GM12878 (cell line): ENCODE data around the gene ZNF239. TPM values are rescaled to one million over a fixed set of nuclear protein-coding genes. Genes with fewer than 3 reads are reported as not detected.

Source experiments
- ATAC-seq: fragments of 200-7000 bp; cut with Tn5 transposase; 3 replicates; pipeline ENCODE4 v1.9.1; 2020; ENCODE audit warnings: mild to moderate bottlenecking, moderate library complexity
- BruUV-seq: library from RNA; stranded (reverse); fragments of 400-500 nt; replicated peaks from 2 replicates; lab custom pipeline; 2021; lab: Mats Ljungman, UMichigan
- CTCF ChIA-PET: fragments of 300-600 bp; sonication (Branson Sonifier 250); formaldehyde crosslinking; extraction: SDS; loops from one replicate; lab custom pipeline; 2021; ENCODE audit warnings: inconsistent platforms; lab: Yijun Ruan, JAX
- POLR2A ChIA-PET: fragments of 350-600 bp; formaldehyde crosslinking; extraction: SDS; loops from one replicate; lab custom pipeline; 2021; ENCODE audit warnings: inconsistent platforms; lab: Charles Lee
- RAD21 ChIA-PET: fragments of 300-600 bp; sonication (Branson Sonifier 250); formaldehyde crosslinking; loops from one replicate; lab custom pipeline; 2023; ENCODE audit warnings: antibody characterized with exemption; ENCODE audit not compliant: unreplicated experiment; lab: Charles Lee
- SMC1A ChIA-PET: fragments of 300-600 bp; sonication (Branson Sonifier 250); formaldehyde crosslinking; loops from one replicate; lab custom pipeline; 2023; ENCODE audit not compliant: unreplicated experiment, uncharacterized antibody; lab: Charles Lee
- DNase-seq: peaks from one replicate; pipeline ENCODE4 v3.0.0-alpha.2; 2011; ENCODE audit warnings: low read depth, low spot score
- FAIRE-seq: peaks from 3 replicates; lab custom pipeline; 2011; peaks lifted over from hg19 to GRCh38; lab: Jason Lieb, UNC
- H2AFZ ChIP-seq: 2 replicates; pipeline ENCODE4 v1.6.0; 2011; ENCODE audit warnings: low read depth, low read length, control low read depth; ENCODE audit not compliant: control insufficient read depth
- H3K27ac ChIP-seq: 2 replicates; pipeline ENCODE4 v1.5.1; 2011; ENCODE audit warnings: control low read depth; ENCODE audit not compliant: control insufficient read depth, insufficient read depth
- H3K27me3 ChIP-seq, 2 experiments: replicated peaks in 1 of 2; 2 replicates each; pipeline versions ENCODE4 v1.6.0 to v1.6.1; 2011; ENCODE audit warnings: low read length in 1 of 2; ENCODE audit not compliant: control insufficient read depth in 2 of 2, insufficient read depth in 2 of 2
- H3K36me3 ChIP-seq, 2 experiments: 2 replicates each; pipeline ENCODE4 v1.5.1; 2011; ENCODE audit warnings: low read length in 1 of 2; ENCODE audit not compliant: control insufficient read depth in 2 of 2, insufficient read depth in 2 of 2
- H3K4me1 ChIP-seq: 2 replicates; pipeline ENCODE4 v1.6.1; 2011; ENCODE audit warnings: mild to moderate bottlenecking, low read length, moderate library complexity, mixed read lengths; ENCODE audit not compliant: control insufficient read depth, insufficient read depth
- H3K4me2 ChIP-seq: 2 replicates; pipeline ENCODE4 v1.6.0; 2011; ENCODE audit warnings: control low read depth; ENCODE audit not compliant: control insufficient read depth, insufficient read depth
- H3K4me3 ChIP-seq: fragments of 200-600 bp; sonication (generic); 2 replicates; pipeline ENCODE4 v1.5.1; 2016
- H3K79me2 ChIP-seq: 2 replicates; pipeline ENCODE4 v1.6.0; 2011; ENCODE audit warnings: low read length; ENCODE audit not compliant: control insufficient read depth, insufficient read depth
- H3K9ac ChIP-seq: 2 replicates; pipeline ENCODE4 v1.8.0; 2011; ENCODE audit warnings: low read length, control low read depth, mixed read lengths; ENCODE audit not compliant: control insufficient read depth, insufficient read depth
- H3K9me3 ChIP-seq: replicated peaks from 3 replicates; pipeline ENCODE4 v1.5.1; 2011; ENCODE audit warnings: mild to moderate bottlenecking, low read length; ENCODE audit not compliant: control insufficient read depth, insufficient read depth
- H4K20me1 ChIP-seq: 2 replicates; pipeline ENCODE4 v1.6.0; 2011; ENCODE audit not compliant: control insufficient read depth, insufficient read depth
- ATF2 ChIP-seq: IDR thresholded peaks from 2 replicates; pipeline ENCODE4 v1.6.1; 2012; ENCODE audit warnings: low read length, inconsistent platforms
- ATF3 ChIP-seq: IDR thresholded peaks from 2 replicates; pipeline ENCODE4 v1.6.1; 2011; ENCODE audit warnings: low read depth, mild to moderate bottlenecking, low read length, moderate library complexity, borderline replicate concordance; ENCODE audit errors: extremely low read depth
- EED ChIP-seq: sonication (generic); IDR thresholded peaks from 2 replicates; pipeline ENCODE4 v1.6.1; 2016; ENCODE audit warnings: antibody characterized with exemption, low read depth
- EP300 ChIP-seq, 2 experiments: fragments of 150-350 bp in 1 of 2; IDR thresholded peaks; 2 replicates each; pipeline ENCODE4 v1.6.1; 2011 to 2012; ENCODE audit warnings: low read depth in 2 of 2, low read length in 2 of 2, borderline replicate concordance in 1 of 2, improper control_type of control experiment in 1 of 2, inconsistent platforms in 1 of 2; ENCODE audit not compliant: control insufficient read depth in 1 of 2
- FOXM1 ChIP-seq: IDR thresholded peaks from 2 replicates; pipeline ENCODE4 v1.6.1; 2012; ENCODE audit warnings: low read depth, mild to moderate bottlenecking, inconsistent platforms, low read length, moderate library complexity
- IKZF2 ChIP-seq, 2 experiments: fragments of 450-650 bp; IDR thresholded peaks; 2 replicates each; pipeline ENCODE4 v1.6.1; 2017; ENCODE audit warnings: mild to moderate bottlenecking in 2 of 2, moderate library complexity in 2 of 2
- IRF4 ChIP-seq: IDR thresholded peaks from 2 replicates; pipeline ENCODE4 v1.6.1; 2011; ENCODE audit warnings: low read depth, low read length
- JUNB ChIP-seq: IDR thresholded peaks from 2 replicates; pipeline ENCODE4 v1.6.1; 2016; ENCODE audit warnings: antibody characterized with exemption, mild to moderate bottlenecking
- KAT2A ChIP-seq: conservative IDR thresholded peaks from 2 replicates; pipeline ENCODE4 v1.6.1; 2011; ENCODE audit warnings: low read depth, low read length; ENCODE audit not compliant: control insufficient read depth
- LARP7 ChIP-seq: fragments of 450-650 bp; IDR thresholded peaks from 2 replicates; pipeline ENCODE4 v1.6.1; 2017; ENCODE audit warnings: mild to moderate bottlenecking
- MEF2A ChIP-seq: IDR thresholded peaks from 2 replicates; pipeline ENCODE4 v1.6.1; 2011; ENCODE audit warnings: low read depth, mild to moderate bottlenecking, low read length, moderate library complexity; ENCODE audit not compliant: insufficient read depth
- MTA2 ChIP-seq: fragments of 450-650 bp; IDR thresholded peaks from 2 replicates; pipeline ENCODE4 v1.6.1; 2016; ENCODE audit warnings: low read depth, mild to moderate bottlenecking, moderate library complexity
- PAX5 ChIP-seq: IDR thresholded peaks from 2 replicates; pipeline ENCODE4 v1.6.1; 2011; ENCODE audit warnings: low read depth, low read length, borderline replicate concordance
- RAD21 ChIP-seq: IDR thresholded peaks from 2 replicates; pipeline ENCODE4 v1.6.1; 2011; ENCODE audit warnings: mild to moderate bottlenecking, low read depth, low read length, moderate library complexity; ENCODE audit not compliant: insufficient read depth
- RUNX3 ChIP-seq: IDR thresholded peaks from 2 replicates; pipeline ENCODE4 v1.6.1; 2012; ENCODE audit warnings: low read length, inconsistent platforms
- SMAD5 ChIP-seq: IDR thresholded peaks from 2 replicates; pipeline ENCODE4 v1.6.1; 2016; ENCODE audit warnings: antibody characterized with exemption, low read depth
- SRF ChIP-seq, 2 experiments: IDR thresholded peaks; 2 replicates each; pipeline ENCODE4 v1.6.1; 2011; ENCODE audit warnings: low read depth in 2 of 2, low read length in 2 of 2, mild to moderate bottlenecking in 1 of 2, moderate library complexity in 1 of 2
- WRNIP1 ChIP-seq: IDR thresholded peaks from 2 replicates; pipeline ENCODE4 v1.6.1; 2011; ENCODE audit warnings: low read depth, low read length, improper control_type of control experiment, borderline replicate concordance
- WGBS: methylation state at CpG from one replicate; pipeline ENCODE4 v1.1.6; 2016; ENCODE audit warnings: low lambda C conversion rate; ENCODE audit not compliant: insufficient replicate concordance, insufficient coverage; ENCODE audit errors: missing lambda C conversion rate; 5-methylcytosine and 5-hydroxymethylcytosine counted together
- in situ Hi-C: fragments of 300-500 bp; cut with MboI; formaldehyde crosslinking; loops from 9 replicates; pipeline ENCODE4 v1.14.3; 2018; ENCODE audit warnings: mixed read lengths
- intact Hi-C: fragments of 100-400 bp; cut with micrococcal nuclease; formaldehyde crosslinking; loops from one replicate; pipeline ENCODE4 v1.14.2; 2022; ENCODE audit not compliant: unreplicated experiment
- polyA plus RNA-seq, 11 experiments: library from polyadenylated mRNA; depleted of rRNA in 4 of 11; unstranded in 6 of 11; stranded (reverse) in 5 of 11; fragments of >200 nt; fragmentation: Nextera tagmentation in 4 of 11; fragmentation: Illumina TruSeq in 1 of 11; extraction: Ambion mirVana in 4 of 11; extraction: Trizol in 1 of 11; gene quantifications; 1 replicate in 1 of 11; 2 replicates in 10 of 11; pipeline versions ENCODE4 v1.2.1 to v1.2.3, GENCODE V29; 2011 to 2016; ENCODE audit warnings: inconsistent platforms in 2 of 11, missing spikeins in 2 of 11, low read depth in 1 of 11
- total RNA-seq, 4 experiments: library from RNA; depleted of rRNA in 3 of 4; stranded (reverse); fragments of >200 nt in 3 of 4; fragmentation: Illumina TruSeq in 1 of 4; extraction: Trizol in 1 of 4; gene quantifications; 2 replicates each; pipeline versions ENCODE4 v1.2.1 to v1.2.3, GENCODE V29; 2013 to 2021

Gene ZNF239
- total and polyA plus RNA-seq, 10 of the 15 experiments (the other 5 are each of a cell fraction or from before 2014, with no cell fraction given): 0.12 to 0.75 (median 0.43) TPM

- peak; percentile 28 to 74; a peak in 2 of 4 replicates for TF ChIP-seq SRF (IDR thresholded peaks at IDR 0.05; ENCODE audit: low read depth in 2 of 2, low read length in 2 of 2)
- TF ChIP-seq PAX5: peak; percentile 57; the same call in 1 of the 2 replicates
Measured at GRCh38 chr10:43595739-43596298, 21.4 kb upstream of the ZNF239 start (continued).

- intact Hi-C loops (loop anchor here (5.0 kb wide), 1 partner anchor 188 kb away; the partner anchor contains the start of gene HNRNPF), in situ Hi-C loops (no loop called here)
- H3K9ac ChIP-seq: peak overlapping the region; percentile 56; the same call in 1 of the 2 replicates
- H3K36me3 ChIP-seq: no peaks in the 10 kb centered on the region
- H3K4me2 ChIP-seq: peak overlapping the region; percentile 67
- no TSS peak for BruUV-seq
- POLR2A ChIA-PET: interaction anchor here (0.6 to 1.0 kb wide), 2 partner anchors 13 to 54 kb away, joined by 3 read pairs; no protein-coding TSS in a partner anchor
- 2% methylated on average over 8 of the region's 8 CpGs for WGBS
- SMC1A ChIA-PET: interaction anchor here (0.7 to 2.5 kb wide), 6 partner anchors 9 to 54 kb away, joined by 3 to 18 read pairs (median 5); partner anchors contain the start of genes ZNF32 and ZNF485
- peaks cover 23% of the 10 kb centered on the region for H3K4me1 ChIP-seq
- CTCF ChIA-PET: interaction anchor here (1.0 to 1.5 kb wide), 7 partner anchors 9 to 77 kb away, joined by 3 to 4 read pairs (median 3); no protein-coding TSS in a partner anchor
- peak overlapping the region; percentile 31 for H2AFZ ChIP-seq
- ATAC-seq (peak; percentile 95), FAIRE-seq (peak; percentile 93), DNase-seq (peak; percentile 84)
- no peaks in the 10 kb centered on the region for H4K20me1 ChIP-seq
- H3K4me3 ChIP-seq: peak overlapping the region; percentile 38; the same call in 1 of the 2 replicates
- H3K27me3 ChIP-seq: no peaks in the 10 kb centered on the region
- RAD21 ChIA-PET: interaction anchor here (1.0 to 1.4 kb wide), 5 partner anchors 10 to 54 kb away, joined by 3 to 5 read pairs (median 4); partner anchors contain the start of genes ZNF32 and ZNF485
- H3K79me2 ChIP-seq: no peaks in the 10 kb centered on the region
- H3K27ac ChIP-seq: peak overlapping the region; percentile 91
- H3K9me3 ChIP-seq: peaks cover 8% of the 10 kb centered on the region
- TF ChIP-seq EP300 (IDR thresholded peaks at IDR 0.05; ENCODE audit: borderline replicate concordance in 1 of 2, control insufficient read depth in 1 of 2, low read depth in 2 of 2, low read length in 2 of 2) (0 out of 4 replicates have a peak, but pooled peaks of 1 of the 2 experiments have one; percentile 25), RAD21 (0 out of 2 replicates have a peak, but pooled peaks have one; percentile 4), MEF2A (peak; percentile 84), ATF3 (no peak), SMAD5 (no peak), WRNIP1 (no peak), IKZF2 (IDR thresholded peaks at IDR 0.05) (peak; percentile 5 to 6; a peak in 2 of 4 replicates), EED (0 out of 2 replicates have a peak, but pooled peaks have one; percentile 9), FOXM1 (0 out of 2 replicates have a peak, but pooled peaks have one; percentile 8), ATF2 (peak; percentile 27; the same call in 1 of the 2 replicates), MTA2 (peak; percentile 12; the same call in 1 of the 2 replicates), LARP7 (no peak), JUNB (peak; percentile 51), RUNX3 (peak; percentile 46; the same call in 1 of the 2 replicates), IRF4 (peak; percentile 40; the same call in 1 of the 2 replicates), KAT2A (no peak)
Measured at GRCh38 chr10:43594944-43595589, 20.7 kb upstream of the ZNF239 start.
